Transverse colon (tissue), 4 donors: ENCODE results near the gene ZDHHC5. TPM values are rescaled to one million over a fixed set of nuclear protein-coding genes. Genes with fewer than 3 reads are reported as not detected.

Experiments used
- DNase-seq: peaks from one replicate; pipeline ENCODE4 v3.0.0-alpha.2; 2019
- H3K27ac ChIP-seq, 4 donors: fragments of 200-600 bp; sonication (generic); 2 replicates each; pipeline ENCODE4 v1.5.1; 2016 to 2018; ENCODE audit warnings: inconsistent platforms in 4 of 4
- H3K27me3 ChIP-seq: fragments of 200-600 bp; sonication (generic); 2 replicates; pipeline ENCODE4 v1.5.1; 2017; ENCODE audit warnings: inconsistent platforms
- H3K36me3 ChIP-seq, 4 donors: fragments of 200-600 bp; sonication (generic); 2 replicates each; pipeline ENCODE4 v1.5.1; 2017 to 2019; ENCODE audit warnings: inconsistent platforms in 4 of 4
- H3K4me1 ChIP-seq, 4 donors: fragments of 200-600 bp; sonication (generic); 2 replicates each; pipeline ENCODE4 v1.5.1; 2017 to 2020; ENCODE audit warnings: inconsistent platforms in 4 of 4
- H3K4me3 ChIP-seq, 4 donors: fragments of 200-600 bp; sonication (generic); 1 replicate in 1 of 4; 2 replicates in 3 of 4; pipeline versions ENCODE4 v1.5.1 to v1.6.1; 2017 to 2019; ENCODE audit warnings: inconsistent platforms in 4 of 4
- H3K9me3 ChIP-seq, 2 donors: fragments of 200-600 bp; sonication (generic); 2 replicates each; pipeline ENCODE4 v1.5.1; 2017 to 2019; ENCODE audit warnings: inconsistent platforms in 2 of 2
- EP300 ChIP-seq: sonication (generic); formaldehyde crosslinking; IDR thresholded peaks from one replicate; pipeline ENCODE4 v1.6.1; 2017; ENCODE audit warnings: antibody characterized with exemption, low read depth
- POLR2A ChIP-seq: fragments of 450-650 bp; IDR thresholded peaks from one replicate; pipeline ENCODE4 v1.6.1; 2016; ENCODE audit warnings: antibody characterized with exemption, mild to moderate bottlenecking, moderate library complexity
- POLR2AphosphoS5 ChIP-seq, 3 donors: sonication (generic); formaldehyde crosslinking; IDR thresholded peaks; one replicate each; pipeline ENCODE4 v1.6.1; 2016; ENCODE audit warnings: antibody characterized with exemption in 3 of 3
- WGBS, 2 donors: methylation state at CpG; one replicate each; pipeline ENCODE4 v1.1.5; 2018; ENCODE audit warnings: low coverage in 1 of 2; 5-methylcytosine and 5-hydroxymethylcytosine counted together
- in situ Hi-C, 4 donors: fragments of 200-750 bp; cut with MboI; loops; one replicate each; pipeline versions ENCODE4 v1.15.0 to v1.15.1; 2017; ENCODE audit warnings: low sequenced_read_pairs in 3 of 4, low pct_ligation_motif_present in 1 of 4, low pct_unique_long_range_greater_than_20kb in 1 of 4
- intact Hi-C: fragments of 100-400 bp; cut with DNase I; formaldehyde crosslinking; loops from one replicate; pipeline ENCODE4 v1.15.1; 2023; ENCODE audit warnings: low total_unique reads
- total RNA-seq, 4 donors: library from RNA; depleted of rRNA; stranded (reverse); fragments of >200 nt; gene quantifications; one replicate each; pipeline ENCODE4 v1.1.0, GENCODE V29; 2016
- TF ChIP-seq, protein P1 (sequence below), 5 experiments: fragments of 200-600 bp in 3 of 5; fragments of 450-650 bp in 2 of 5; sonication (generic) in 3 of 5; IDR thresholded peaks; 1 replicate in 2 of 5; 2 replicates in 3 of 5; pipeline ENCODE4 v1.5.1; 2016 to 2017; ENCODE audit warnings: antibody characterized with exemption in 5 of 5, inconsistent platforms in 3 of 5, mild to moderate bottlenecking in 2 of 5, moderate library complexity in 1 of 5

The ZDHHC5 gene
- total RNA-seq, 4 donors from 2014 or later, result 38.4 to 63.2 (median 57.6) TPM

DNA sequence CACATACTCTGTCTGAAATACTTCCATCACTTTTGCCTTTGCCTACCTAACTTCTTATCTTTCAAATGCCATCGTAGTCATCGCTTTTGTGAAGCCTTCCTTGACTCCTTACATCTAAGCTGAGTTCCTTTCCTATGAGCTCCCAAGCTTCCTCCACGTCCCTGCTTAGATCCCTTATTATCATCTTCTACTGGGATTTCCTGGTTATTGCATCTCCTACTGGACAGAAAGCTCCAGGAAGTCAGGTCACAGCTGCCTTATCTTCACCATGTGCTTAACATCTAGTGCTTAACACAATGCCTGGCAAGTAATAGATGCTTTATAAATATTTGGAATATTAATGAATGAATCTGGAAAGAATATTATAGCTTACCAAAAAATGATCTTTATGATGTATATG, 24.1 kb upstream of the ZDHHC5 start:
- Histone ChIP-seq H3K4me3 (no peak overlapping the region), H3K9me3 (no peaks in the 10 kb centered on the region), H3K4me1 (peaks cover 10 to 63% (median 22%) of the 10 kb centered on the region in 4 donors), H3K36me3 (no peaks in the 10 kb centered on the region), H3K27me3 (peaks cover 47% of the 10 kb centered on the region), H3K27ac (no peak overlapping the region)
- 76 to 100% methylated on average over 2 to 3 of the region's 3 CpGs for WGBS, 2 donors
- in situ Hi-C loops (loop anchor here (5.0 to 25.0 kb wide), 5 partner anchors 72 to 307 kb away; partner anchors contain the start of genes P2RX3 (in 2 of the 4), RTN4RL2 (in 2 of the 4), SSRP1 (in 2 of the 4) and UBE2L6 (in 1 of the 4)), intact Hi-C loops (no loop called here)
- TF ChIP-seq, protein P1, sequence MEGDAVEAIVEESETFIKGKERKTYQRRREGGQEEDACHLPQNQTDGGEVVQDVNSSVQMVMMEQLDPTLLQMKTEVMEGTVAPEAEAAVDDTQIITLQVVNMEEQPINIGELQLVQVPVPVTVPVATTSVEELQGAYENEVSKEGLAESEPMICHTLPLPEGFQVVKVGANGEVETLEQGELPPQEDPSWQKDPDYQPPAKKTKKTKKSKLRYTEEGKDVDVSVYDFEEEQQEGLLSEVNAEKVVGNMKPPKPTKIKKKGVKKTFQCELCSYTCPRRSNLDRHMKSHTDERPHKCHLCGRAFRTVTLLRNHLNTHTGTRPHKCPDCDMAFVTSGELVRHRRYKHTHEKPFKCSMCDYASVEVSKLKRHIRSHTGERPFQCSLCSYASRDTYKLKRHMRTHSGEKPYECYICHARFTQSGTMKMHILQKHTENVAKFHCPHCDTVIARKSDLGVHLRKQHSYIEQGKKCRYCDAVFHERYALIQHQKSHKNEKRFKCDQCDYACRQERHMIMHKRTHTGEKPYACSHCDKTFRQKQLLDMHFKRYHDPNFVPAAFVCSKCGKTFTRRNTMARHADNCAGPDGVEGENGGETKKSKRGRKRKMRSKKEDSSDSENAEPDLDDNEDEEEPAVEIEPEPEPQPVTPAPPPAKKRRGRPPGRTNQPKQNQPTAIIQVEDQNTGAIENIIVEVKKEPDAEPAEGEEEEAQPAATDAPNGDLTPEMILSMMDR (IDR thresholded peaks at IDR 0.05), result no peak
- TF ChIP-seq POLR2A (no peak), EP300 (no peak), POLR2AphosphoS5 (IDR thresholded peaks at IDR 0.05) (no peak)
- DNase-seq, result no peak

DNA sequence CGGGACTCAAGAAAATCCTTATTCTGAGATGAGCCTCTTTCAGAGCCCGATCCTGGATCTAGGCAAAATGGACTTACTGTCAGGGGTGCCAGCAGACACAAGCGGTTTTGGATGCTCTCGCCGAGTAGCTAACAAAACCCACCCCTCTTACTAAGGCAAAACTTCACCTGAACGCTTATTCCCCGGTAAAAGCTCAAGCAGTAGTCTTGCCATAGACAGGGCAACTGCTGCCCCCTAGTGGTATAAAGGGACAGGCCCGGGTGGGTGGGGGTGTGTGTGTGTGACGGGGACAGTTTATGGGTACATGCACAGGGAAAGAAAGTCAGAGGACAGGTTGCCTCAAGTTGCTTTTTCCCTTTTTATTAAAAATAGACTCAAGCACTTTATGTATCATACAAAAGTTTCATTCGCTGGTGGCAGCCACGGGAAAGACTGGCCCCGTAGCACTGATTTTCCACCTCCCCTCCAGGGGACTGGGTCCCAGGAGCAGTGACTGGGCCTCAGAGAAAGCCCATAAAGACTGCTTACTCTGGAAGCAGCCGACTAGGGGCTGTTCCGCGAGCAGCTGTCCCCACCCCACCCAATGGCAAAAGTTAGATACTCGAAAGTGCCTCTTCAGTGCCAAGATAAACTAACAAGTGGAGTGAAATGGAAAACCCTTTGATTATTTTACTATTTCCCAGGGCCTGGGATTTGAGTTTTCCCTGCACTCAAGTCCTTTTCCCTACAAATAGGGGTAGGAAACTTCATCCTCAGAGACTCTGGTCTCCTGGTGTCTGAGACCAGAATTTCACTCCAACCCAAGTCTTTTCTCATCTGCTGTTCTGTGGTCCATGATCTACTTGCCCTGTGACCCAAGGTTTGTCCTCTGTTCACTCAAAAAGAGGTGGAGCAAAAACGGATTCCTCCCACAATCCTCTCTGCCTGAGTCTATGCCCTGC, 22.9 kb upstream of the ZDHHC5 start:
- Histone ChIP-seq H3K36me3 (no peaks in the 10 kb centered on the region), H3K4me3 (no peak overlapping the region), H3K9me3 (no peaks in the 10 kb centered on the region), H3K27ac (peak overlapping the region in 3 of 4 donors; percentile 10 to 64 (median 21)), H3K27me3 (peaks cover 50% of the 10 kb centered on the region), H3K4me1 (peaks cover 10 to 63% (median 16%) of the 10 kb centered on the region in 4 donors)
- intact Hi-C loops, result no loop called here
- WGBS, 2 donors, result 10 to 14% methylated on average over 7 to 17 of the region's 17 CpGs
- DNase-seq, result peak; percentile 87
- in situ Hi-C loops, result loop anchor here (5.0 to 25.0 kb wide), 5 partner anchors 73 to 308 kb away; partner anchors contain the start of genes P2RX3 (in 2 of the 4), RTN4RL2 (in 2 of the 4), SSRP1 (in 2 of the 4) and UBE2L6 (in 1 of the 4)
- TF ChIP-seq POLR2AphosphoS5 (IDR thresholded peaks at IDR 0.05) (no peak), EP300 (no peak)
- TF ChIP-seq, protein P1 (IDR thresholded peaks at IDR 0.05), result peak; percentile 76 to 93 (median 91)

DNA sequence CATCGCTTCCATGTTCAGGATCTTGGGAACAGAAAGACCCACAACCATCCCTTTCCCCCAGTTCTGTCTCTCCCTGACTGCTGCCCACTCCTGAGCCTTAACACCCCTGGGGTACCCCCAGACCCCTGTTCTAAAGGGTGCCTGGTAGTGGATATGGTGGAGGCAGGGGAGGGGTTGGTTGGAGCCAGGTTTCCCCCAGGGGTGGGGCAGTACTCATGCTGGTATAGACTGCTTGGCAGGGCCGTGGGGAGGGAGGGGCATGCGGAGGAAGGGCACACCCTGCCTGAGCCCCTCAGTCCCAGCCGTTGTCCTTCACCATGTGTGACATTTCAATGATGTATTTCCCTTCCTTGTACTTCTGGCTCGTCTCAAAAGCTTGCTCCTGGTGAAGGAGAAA, 22.2 kb upstream of the ZDHHC5 start:
- in situ Hi-C loops, result loop anchor here (10.0 to 25.0 kb wide), 4 partner anchors 81 to 308 kb away; partner anchors contain the start of genes P2RX3 (in 2 of the 4), RTN4RL2 (in 2 of the 4), SSRP1 (in 2 of the 4) and UBE2L6 (in 1 of the 4)
- Histone ChIP-seq H3K9me3 (no peaks in the 10 kb centered on the region), H3K27ac (peak overlapping the region in 3 of 4 donors; percentile 10 to 64 (median 21)), H3K27me3 (peaks cover 53% of the 10 kb centered on the region), H3K4me1 (peaks cover 10 to 60% (median 16%) of the 10 kb centered on the region in 4 donors), H3K36me3 (no peaks in the 10 kb centered on the region), H3K4me3 (no peak overlapping the region)
- TF ChIP-seq EP300, result no peak
- TF ChIP-seq, protein P1 (IDR thresholded peaks at IDR 0.05), result no peak
- no peak for TF ChIP-seq POLR2A
- no peak for TF ChIP-seq POLR2AphosphoS5 (IDR thresholded peaks at IDR 0.05)
- intact Hi-C loops, result no loop called here
- DNase-seq, result no peak
- 34 to 80% methylated on average over 1 to 5 of the region's 5 CpGs for WGBS, 2 donors
